Measurements from ENCODE around the gene EBI3. TPM values are rescaled to one million over a fixed set of nuclear protein-coding genes. Genes with fewer than 3 reads are reported as not detected.

The EBI3 gene
- total RNA-seq, 3 donors from 2014 or later: 1.1 to 5.4 (median 3.6) TPM

DNA sequence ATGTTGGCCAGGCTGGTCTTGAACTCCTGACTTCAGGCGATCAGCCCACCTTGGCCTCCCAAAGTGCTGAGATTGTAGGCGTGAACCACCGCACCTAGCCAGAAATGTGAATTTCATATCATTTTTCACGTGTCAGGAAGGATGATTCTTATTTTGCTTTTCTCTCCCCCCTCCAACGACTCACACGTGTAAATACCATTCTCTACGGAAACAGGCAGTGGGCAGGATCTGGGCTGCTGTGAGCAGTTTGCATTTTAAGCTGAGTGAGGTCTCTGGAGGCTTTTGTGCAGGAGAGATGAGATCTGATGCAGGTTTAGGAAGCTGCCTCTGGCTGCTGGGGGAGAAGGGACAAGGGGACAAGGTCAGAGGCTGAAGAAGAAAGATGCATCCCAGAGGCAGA is 35.0 kb upstream of the EBI3 start:
- no peaks in the 10 kb centered on the region for H3K9me3 ChIP-seq
- DNase-seq: no peak
- ATAC-seq: no peak
- peaks cover 3% of the 10 kb centered on the region for H3K4me1 ChIP-seq (ENCODE audit: low read depth)
- intact Hi-C loops (cut with DNase I, micrococcal nuclease): no loop called here
- H3K36me3 ChIP-seq (ENCODE audit: low read depth): no peaks in the 10 kb centered on the region
- TF ChIP-seq, protein P1, sequence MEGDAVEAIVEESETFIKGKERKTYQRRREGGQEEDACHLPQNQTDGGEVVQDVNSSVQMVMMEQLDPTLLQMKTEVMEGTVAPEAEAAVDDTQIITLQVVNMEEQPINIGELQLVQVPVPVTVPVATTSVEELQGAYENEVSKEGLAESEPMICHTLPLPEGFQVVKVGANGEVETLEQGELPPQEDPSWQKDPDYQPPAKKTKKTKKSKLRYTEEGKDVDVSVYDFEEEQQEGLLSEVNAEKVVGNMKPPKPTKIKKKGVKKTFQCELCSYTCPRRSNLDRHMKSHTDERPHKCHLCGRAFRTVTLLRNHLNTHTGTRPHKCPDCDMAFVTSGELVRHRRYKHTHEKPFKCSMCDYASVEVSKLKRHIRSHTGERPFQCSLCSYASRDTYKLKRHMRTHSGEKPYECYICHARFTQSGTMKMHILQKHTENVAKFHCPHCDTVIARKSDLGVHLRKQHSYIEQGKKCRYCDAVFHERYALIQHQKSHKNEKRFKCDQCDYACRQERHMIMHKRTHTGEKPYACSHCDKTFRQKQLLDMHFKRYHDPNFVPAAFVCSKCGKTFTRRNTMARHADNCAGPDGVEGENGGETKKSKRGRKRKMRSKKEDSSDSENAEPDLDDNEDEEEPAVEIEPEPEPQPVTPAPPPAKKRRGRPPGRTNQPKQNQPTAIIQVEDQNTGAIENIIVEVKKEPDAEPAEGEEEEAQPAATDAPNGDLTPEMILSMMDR (IDR thresholded peaks at IDR 0.05): no peak
- no peak overlapping the region for H3K4me3 ChIP-seq

DNA sequence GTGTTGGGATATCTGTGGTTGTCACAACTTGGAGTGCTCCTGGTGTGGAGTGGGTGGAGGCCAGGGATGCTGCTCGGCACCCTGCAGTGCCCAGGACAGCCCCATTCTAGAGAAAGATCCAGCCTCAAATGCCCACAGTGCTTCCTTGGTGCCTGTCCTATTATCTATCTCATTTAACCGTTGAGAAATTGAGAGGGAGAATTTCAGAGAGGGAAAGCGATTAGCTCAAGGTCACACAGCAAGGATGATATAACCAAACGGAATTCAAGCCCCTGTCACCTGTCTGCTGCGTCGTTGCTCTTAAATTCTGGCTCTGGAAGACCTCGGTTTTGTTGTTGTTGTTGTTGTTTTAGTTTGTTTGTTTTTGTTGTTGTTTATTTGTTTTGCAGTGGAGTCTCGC is 33.3 kb upstream of the EBI3 start:
- DNase-seq (no peak), ATAC-seq (no peak)
- Histone ChIP-seq H3K4me1 (ENCODE audit: low read depth) (peaks cover 3% of the 10 kb centered on the region), H3K9me3 (no peaks in the 10 kb centered on the region), H3K36me3 (ENCODE audit: low read depth) (no peaks in the 10 kb centered on the region), H3K4me3 (no peak overlapping the region)
- TF ChIP-seq, protein P1 (IDR thresholded peaks at IDR 0.05): no peak
- intact Hi-C loops (cut with DNase I, micrococcal nuclease): no loop called here

DNA sequence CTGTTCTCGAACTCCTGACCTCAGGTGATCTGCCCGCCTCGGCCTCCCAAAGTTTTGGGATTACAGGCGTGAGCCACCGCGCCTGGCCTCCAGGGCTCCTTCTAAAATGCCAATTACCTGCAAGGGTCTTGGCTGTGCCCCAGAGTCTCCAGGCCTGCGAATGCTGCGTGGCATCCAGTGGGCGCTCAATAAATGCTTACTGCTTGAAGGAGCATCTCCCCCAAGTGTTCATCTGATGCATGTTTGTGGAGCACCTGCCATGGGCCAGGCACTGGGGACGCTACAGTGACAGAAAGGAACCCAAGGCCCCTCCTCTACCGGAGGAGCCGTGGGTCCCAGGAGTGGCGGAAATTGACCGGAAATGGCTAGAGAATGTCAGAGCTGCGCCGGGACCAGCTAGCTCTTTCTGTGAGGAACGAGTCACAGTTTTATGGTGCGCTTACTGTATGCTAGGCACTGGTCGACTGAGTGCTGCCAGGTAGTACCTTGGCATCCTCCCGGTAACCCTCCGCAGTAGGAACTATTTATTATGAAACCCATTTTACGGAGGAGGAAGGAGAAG is 32.7 kb upstream of the EBI3 start:
- TF ChIP-seq, protein P1 (IDR thresholded peaks at IDR 0.05): no peak
- ATAC-seq: no peak

DNA sequence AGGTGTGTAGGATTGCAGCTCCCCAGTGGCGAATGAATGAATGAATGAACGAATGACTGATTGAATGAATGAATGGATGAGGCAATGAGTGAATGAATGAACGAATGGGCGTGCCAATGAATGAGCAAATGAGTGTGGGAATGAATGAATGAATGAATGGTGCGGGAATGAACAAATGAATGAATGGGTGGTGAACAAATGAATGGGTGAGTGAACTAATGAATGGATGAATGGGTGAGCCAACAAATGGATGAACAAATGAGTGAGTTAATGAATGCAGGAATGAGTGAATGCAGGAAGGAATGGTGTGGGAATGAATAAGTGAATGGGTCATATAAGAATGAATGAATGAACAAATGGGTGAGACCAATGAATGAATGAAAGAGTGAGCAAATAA is 32.1 kb upstream of the EBI3 start:
- peaks cover 3% of the 10 kb centered on the region for H3K4me1 ChIP-seq (ENCODE audit: low read depth)
- intact Hi-C loops (cut with DNase I, micrococcal nuclease): no loop called here
- TF ChIP-seq, protein P1 (IDR thresholded peaks at IDR 0.05): no peak
- ATAC-seq: no peak
- H3K4me3 ChIP-seq: no peak overlapping the region
- H3K36me3 ChIP-seq (ENCODE audit: low read depth): no peaks in the 10 kb centered on the region
- H3K9me3 ChIP-seq: no peaks in the 10 kb centered on the region
- no peak for DNase-seq

More for the DNA sequence above, 32.7 kb upstream of the EBI3 start:
- Histone ChIP-seq H3K9me3 (no peaks in the 10 kb centered on the region), H3K36me3 (ENCODE audit: low read depth) (no peaks in the 10 kb centered on the region), H3K4me1 (ENCODE audit: low read depth) (peaks cover 3% of the 10 kb centered on the region), H3K4me3 (no peak overlapping the region)
- no peak for DNase-seq
- intact Hi-C loops (cut with DNase I, micrococcal nuclease): no loop called here

DNA sequence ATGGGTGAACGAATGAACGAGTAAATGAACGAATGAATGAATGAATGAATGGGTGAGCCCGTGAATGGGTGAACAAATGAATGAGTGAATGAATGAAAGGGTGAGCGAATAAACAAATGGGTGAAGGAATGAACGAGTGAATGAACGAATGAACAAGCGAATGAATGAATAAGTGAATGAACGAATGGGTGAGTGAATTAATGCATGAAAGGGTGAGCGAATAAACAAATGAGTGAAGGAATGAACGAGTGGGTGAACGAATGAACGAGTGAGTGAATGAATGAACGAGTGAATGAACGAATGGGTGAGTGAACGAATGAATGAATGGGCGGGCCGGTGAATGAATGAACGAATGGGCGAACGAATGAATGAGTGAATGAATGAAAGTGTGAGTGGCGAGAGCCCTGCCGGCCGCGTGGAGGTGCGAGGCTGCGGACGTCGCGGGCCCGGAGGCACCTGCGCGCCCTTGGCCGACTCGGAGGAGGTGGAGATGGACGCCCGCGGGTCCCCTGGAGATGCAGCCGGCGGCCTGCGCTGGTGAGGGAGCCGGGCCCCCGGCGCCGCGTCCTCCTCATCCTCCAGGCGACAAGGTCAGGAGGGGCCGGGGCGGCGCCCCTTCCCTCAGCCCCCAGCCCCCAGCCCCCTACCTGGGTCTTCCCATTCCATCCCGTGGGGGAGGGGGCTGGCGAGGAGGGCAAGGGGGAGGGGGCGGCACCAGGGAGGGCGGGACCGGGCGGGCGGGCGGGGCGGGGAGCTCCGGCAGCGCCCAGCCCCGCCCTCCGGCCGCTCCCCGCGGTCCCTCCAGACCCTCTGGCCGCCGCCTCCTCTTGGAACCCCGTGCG is 31.5 kb upstream of the EBI3 start:
- Histone ChIP-seq H3K4me1 (ENCODE audit: low read depth) (peaks cover 3% of the 10 kb centered on the region), H3K4me3 (no peak overlapping the region), H3K36me3 (ENCODE audit: low read depth) (no peaks in the 10 kb centered on the region), H3K9me3 (no peaks in the 10 kb centered on the region)
- ATAC-seq (no peak), DNase-seq (no peak)
- intact Hi-C loops (cut with DNase I, micrococcal nuclease): no loop called here
- TF ChIP-seq, protein P1 (IDR thresholded peaks at IDR 0.05): no peak

Data from mucosa of descending colon (tissue), 3 donors.